ENCODE data around the gene OR2T6. TPM values are rescaled to one million over a fixed set of nuclear protein-coding genes. Genes with fewer than 3 reads are reported as not detected.

OR2T6 gene
- total RNA-seq, 1 experiment from 2014 or later, result not detected

DNA sequence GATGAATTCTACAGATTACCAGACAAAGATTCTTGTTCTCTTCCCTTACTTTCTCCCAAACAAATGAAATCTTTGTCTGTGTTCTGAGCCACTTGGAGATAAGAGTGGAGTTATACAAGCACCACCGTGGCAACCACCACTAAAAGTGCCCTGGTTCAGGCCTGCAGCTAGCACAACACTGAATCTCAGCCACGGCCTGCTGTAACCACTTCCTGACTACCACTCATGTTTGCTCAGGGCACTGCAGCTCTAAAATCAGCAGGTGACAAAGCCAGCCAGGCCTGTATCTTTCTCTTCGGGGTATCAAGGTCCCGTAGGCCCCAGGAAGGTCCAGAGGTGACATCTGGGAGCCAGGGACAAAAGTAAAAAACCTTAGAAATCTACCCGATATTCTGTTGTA, 3.2 kb upstream of the OR2T6 start:
- Histone ChIP-seq H3K9me2 (replicated peaks; ENCODE audit: low read length) (no peaks in the 10 kb centered on the region), H3K4me2 (ENCODE audit: low read length) (no peak overlapping the region), H3K27me3 (ENCODE audit: low read length) (peaks cover 15% of the 10 kb centered on the region; the same call in 1 of the 2 replicates), H3K9me3 (ENCODE audit: low read length) (no peaks in the 10 kb centered on the region), H3K27ac (ENCODE audit: low read length) (no peak overlapping the region), H2AFZ (ENCODE audit: low read length) (no peak overlapping the region), H3K79me2 (ENCODE audit: low read length) (no peaks in the 10 kb centered on the region), H4K20me1 (ENCODE audit: low read length) (no peaks in the 10 kb centered on the region), H3K4me3 (ENCODE audit: low read length) (no peak overlapping the region), H3K36me3 (ENCODE audit: low read depth, low read length) (no peaks in the 10 kb centered on the region), H3F3A (ENCODE audit: low read length, unreplicated experiment) (no peaks in the 10 kb centered on the region), H3K4me1 (ENCODE audit: insufficient read depth, low read length) (no peaks in the 10 kb centered on the region), H3K9ac (ENCODE audit: low read length) (no peak overlapping the region)
- TF ChIP-seq EZH2phosphoT487 (IDR thresholded peaks at IDR 0.05; ENCODE audit: borderline replicate concordance, low read length), result no peak
- TF ChIP-seq EZH2 (IDR thresholded peaks at IDR 0.05; ENCODE audit: low read length, unreplicated experiment), result no peak
- TF ChIP-seq, protein P1, sequence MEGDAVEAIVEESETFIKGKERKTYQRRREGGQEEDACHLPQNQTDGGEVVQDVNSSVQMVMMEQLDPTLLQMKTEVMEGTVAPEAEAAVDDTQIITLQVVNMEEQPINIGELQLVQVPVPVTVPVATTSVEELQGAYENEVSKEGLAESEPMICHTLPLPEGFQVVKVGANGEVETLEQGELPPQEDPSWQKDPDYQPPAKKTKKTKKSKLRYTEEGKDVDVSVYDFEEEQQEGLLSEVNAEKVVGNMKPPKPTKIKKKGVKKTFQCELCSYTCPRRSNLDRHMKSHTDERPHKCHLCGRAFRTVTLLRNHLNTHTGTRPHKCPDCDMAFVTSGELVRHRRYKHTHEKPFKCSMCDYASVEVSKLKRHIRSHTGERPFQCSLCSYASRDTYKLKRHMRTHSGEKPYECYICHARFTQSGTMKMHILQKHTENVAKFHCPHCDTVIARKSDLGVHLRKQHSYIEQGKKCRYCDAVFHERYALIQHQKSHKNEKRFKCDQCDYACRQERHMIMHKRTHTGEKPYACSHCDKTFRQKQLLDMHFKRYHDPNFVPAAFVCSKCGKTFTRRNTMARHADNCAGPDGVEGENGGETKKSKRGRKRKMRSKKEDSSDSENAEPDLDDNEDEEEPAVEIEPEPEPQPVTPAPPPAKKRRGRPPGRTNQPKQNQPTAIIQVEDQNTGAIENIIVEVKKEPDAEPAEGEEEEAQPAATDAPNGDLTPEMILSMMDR (conservative IDR thresholded peaks at IDR 0.05; ENCODE audit: low read depth, low read length), result no peak
- no TSS peak for BruUV-seq (replicated peaks)
- ChIA-PET CTCF (no interaction called here), POLR2A (ENCODE audit: unreplicated experiment) (no interaction called here)
- DNase-seq (no peak), ATAC-seq (no peak)
- intact Hi-C loops (cut with micrococcal nuclease), result no loop called here

- peaks cover 8% of the 10 kb centered on the region; the same call in 1 of the 2 replicates for H3K27me3 ChIP-seq (ENCODE audit: low read length)
- TF ChIP-seq EZH2phosphoT487 (IDR thresholded peaks at IDR 0.05; ENCODE audit: borderline replicate concordance, low read length), result no peak
- no peak overlapping the region for H3K9ac ChIP-seq (ENCODE audit: low read length)
- H3F3A ChIP-seq (ENCODE audit: low read length, unreplicated experiment), result no peaks in the 10 kb centered on the region
- H2AFZ ChIP-seq (ENCODE audit: low read length), result no peak overlapping the region
- intact Hi-C loops (cut with micrococcal nuclease), result no loop called here
- peak; percentile 62 for ATAC-seq
- H3K9me2 ChIP-seq (replicated peaks; ENCODE audit: low read length), result no peaks in the 10 kb centered on the region
- H3K4me2 ChIP-seq (ENCODE audit: low read length), result no peak overlapping the region
- no peaks in the 10 kb centered on the region for H3K36me3 ChIP-seq (ENCODE audit: low read depth, low read length)
- BruUV-seq (replicated peaks), result no TSS peak
- DNase-seq, result peak; percentile 34
- H3K79me2 ChIP-seq (ENCODE audit: low read length), result no peaks in the 10 kb centered on the region
- H3K4me1 ChIP-seq (ENCODE audit: insufficient read depth, low read length), result no peaks in the 10 kb centered on the region
- H4K20me1 ChIP-seq (ENCODE audit: low read length), result no peaks in the 10 kb centered on the region
- POLR2A ChIA-PET (ENCODE audit: unreplicated experiment), result interaction anchor here (0.6 kb wide), 1 partner anchor 350 kb away, joined by 3 read pairs; no protein-coding TSS in a partner anchor
- no peaks in the 10 kb centered on the region for H3K9me3 ChIP-seq (ENCODE audit: low read length)
- no peak overlapping the region for H3K27ac ChIP-seq (ENCODE audit: low read length)
- CTCF ChIA-PET, result no interaction called here
- no peak overlapping the region for H3K4me3 ChIP-seq (ENCODE audit: low read length)
Measured at GRCh38 chr1:248373761-248374160, 1.8 kb upstream of the OR2T6 start.

GRCh38 chr1:248376916-248377315, 1.4 kb downstream of the OR2T6 start:
- CTCF ChIA-PET, result no interaction called here
- TF ChIP-seq EZH2 (IDR thresholded peaks at IDR 0.05; ENCODE audit: low read length, unreplicated experiment), result no peak
- TF ChIP-seq, protein P1 (conservative IDR thresholded peaks at IDR 0.05; ENCODE audit: low read depth, low read length), result no peak
- H3K9me3 ChIP-seq (ENCODE audit: low read length), result no peaks in the 10 kb centered on the region
- BruUV-seq (replicated peaks), result no TSS peak
- no peaks in the 10 kb centered on the region for H3K27me3 ChIP-seq (ENCODE audit: low read length)
- H3K27ac ChIP-seq (ENCODE audit: low read length), result no peak overlapping the region
- no peak overlapping the region for H3K4me2 ChIP-seq (ENCODE audit: low read length)
- no peak overlapping the region for H3K9ac ChIP-seq (ENCODE audit: low read length)
- ATAC-seq, result no peak
- H2AFZ ChIP-seq (ENCODE audit: low read length), result no peak overlapping the region
- H3K4me3 ChIP-seq (ENCODE audit: low read length), result no peak overlapping the region
- intact Hi-C loops (cut with micrococcal nuclease), result no loop called here
- no peaks in the 10 kb centered on the region for H3F3A ChIP-seq (ENCODE audit: low read length, unreplicated experiment)
- H4K20me1 ChIP-seq (ENCODE audit: low read length), result no peaks in the 10 kb centered on the region
- DNase-seq, result no peak
- no peaks in the 10 kb centered on the region for H3K79me2 ChIP-seq (ENCODE audit: low read length)
- H3K9me2 ChIP-seq (replicated peaks; ENCODE audit: low read length), result no peaks in the 10 kb centered on the region
- POLR2A ChIA-PET (ENCODE audit: unreplicated experiment), result no interaction called here
- no peaks in the 10 kb centered on the region for H3K4me1 ChIP-seq (ENCODE audit: insufficient read depth, low read length)
- no peaks in the 10 kb centered on the region for H3K36me3 ChIP-seq (ENCODE audit: low read depth, low read length)

Data from PC-3 (cell line).